Body of pancreas (tissue), 4 donors: ENCODE measurements around the gene RAB3IP.

Source experiments
- CTCF ChIP-seq, 7 experiments: fragments of 450-650 bp in 4 of 7; fragments of 200-600 bp in 3 of 7; sonication (generic) in 3 of 7; IDR thresholded peaks; one replicate each; pipeline ENCODE4 v1.5.1; 2016 to 2019; ENCODE audit warnings: antibody characterized with exemption in 7 of 7
- POLR2A ChIP-seq, 3 donors: fragments of 450-650 bp; IDR thresholded peaks; one replicate each; pipeline ENCODE4 v1.6.1; 2016; ENCODE audit warnings: antibody characterized with exemption in 3 of 3, mild to moderate bottlenecking in 2 of 3

- TF ChIP-seq CTCF (IDR thresholded peaks at IDR 0.05) = no peak
- no peak for TF ChIP-seq POLR2A (IDR thresholded peaks at IDR 0.05)
Measured at GRCh38 chr12:69828897-69829296, 90.2 kb downstream of the RAB3IP start.
